Measurements from ENCODE around the gene SNU13. TPM values are rescaled to one million over a fixed set of nuclear protein-coding genes. Genes with fewer than 3 reads are reported as not detected.

SNU13 gene
- total RNA-seq, 1 experiment from 2014 or later: 203 TPM

DNA sequence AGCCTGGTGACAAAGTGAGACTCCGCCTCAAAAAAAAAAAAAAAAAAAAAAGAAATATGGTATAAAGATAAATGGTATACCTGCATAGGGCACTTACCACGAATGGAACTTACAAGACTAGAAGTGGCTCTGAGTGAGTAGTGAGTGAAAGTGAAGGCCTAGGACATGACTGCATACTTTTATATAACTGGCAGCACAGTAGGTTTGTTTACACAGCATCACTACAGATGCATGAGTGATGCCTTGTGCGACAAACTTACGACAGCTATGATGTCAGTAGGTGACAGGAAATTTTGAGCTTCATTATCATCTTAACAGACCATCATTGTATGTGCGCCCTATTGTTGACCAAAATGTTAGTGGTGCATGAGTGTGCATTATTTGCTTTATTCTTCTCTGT is 49.9 kb downstream of the SNU13 start:
- H3K14ac ChIP-seq (ENCODE audit: insufficient read depth, low read length): no peak overlapping the region
- no peak overlapping the region for H3K4me2 ChIP-seq (ENCODE audit: insufficient read depth, insufficient read length, low read length)
- no peak overlapping the region for H4K91ac ChIP-seq (ENCODE audit: insufficient read length, low read depth, low read length)
- no peak overlapping the region for H2BK15ac ChIP-seq (ENCODE audit: low read depth, low read length)
- no peak overlapping the region for H4K8ac ChIP-seq (replicated peaks; ENCODE audit: insufficient read length, low read depth, low read length)
- no peaks in the 10 kb centered on the region for H3K23me2 ChIP-seq (ENCODE audit: insufficient read length, low read depth, low read length, poor library complexity, severe bottlenecking)
- Mint-ChIP-seq H3K27me3 (ENCODE audit: low read depth) (no peaks in the 10 kb centered on the region), H3K36me3 (ENCODE audit: insufficient read depth in 1 of 3, low read depth in 3 of 3) (peaks cover 59 to 91% (median 83%) of the 10 kb centered on the region in 3 experiments), H3K9me3 (no peaks in the 10 kb centered on the region), H3K4me3 (no peak overlapping the region), H3K27ac (no peak overlapping the region), H3K4me1 (no peaks in the 10 kb centered on the region)
- no peak overlapping the region for H2BK120ac ChIP-seq (ENCODE audit: low read depth, low read length, poor library complexity, severe bottlenecking)
- H3T11ph ChIP-seq (ENCODE audit: low read length): no peak overlapping the region
- no CpG with 5 or more reads among the region's 5 CpGs for WGBS (ENCODE audit: extremely low coverage, insufficient read length, low lambda C conversion rate)
- no peak overlapping the region for H3K4ac ChIP-seq (ENCODE audit: low read depth, low read length)
- H3K79me2 ChIP-seq (ENCODE audit: insufficient read depth, low read length): peaks cover 3% of the 10 kb centered on the region; the same call in 1 of the 2 replicates
- H4K20me1 ChIP-seq (ENCODE audit: control insufficient read depth, insufficient read depth, insufficient read length): no peaks in the 10 kb centered on the region
- H2BK5ac ChIP-seq (ENCODE audit: insufficient read length, low read length): no peak overlapping the region
- H3K23ac ChIP-seq (ENCODE audit: insufficient read length, low read depth, low read length): no peak overlapping the region
- no peaks in the 10 kb centered on the region for H3K27me3 ChIP-seq (ENCODE audit: insufficient read depth, low read length)
- no peaks in the 10 kb centered on the region for H3K4me1 ChIP-seq (ENCODE audit: insufficient read depth, low read length)
- no peak overlapping the region for H3K27ac ChIP-seq (ENCODE audit: insufficient read length, low read depth, low read length)
- H3K79me1 ChIP-seq (ENCODE audit: insufficient read depth, low read depth, low read length, poor library complexity, severe bottlenecking): peaks cover 2% of the 10 kb centered on the region
- H3K9me3 ChIP-seq (ENCODE audit: control insufficient read depth, low read depth, low read length): no peaks in the 10 kb centered on the region
- DNase-seq: no peak
- no peak overlapping the region for H3K9ac ChIP-seq (ENCODE audit: extremely low read depth, insufficient read length, low read length)
- no peak overlapping the region for H2BK20ac ChIP-seq (ENCODE audit: low read depth, low read length, poor library complexity, severe bottlenecking)
- H4K5ac ChIP-seq (ENCODE audit: insufficient read length, low read depth, low read length): no peak overlapping the region
- no peak overlapping the region for H2AK5ac ChIP-seq (ENCODE audit: insufficient read length, low read length)
- no peak overlapping the region for H3K56ac ChIP-seq (ENCODE audit: insufficient read length, low read depth, low read length)
- TF ChIP-seq, protein P1, sequence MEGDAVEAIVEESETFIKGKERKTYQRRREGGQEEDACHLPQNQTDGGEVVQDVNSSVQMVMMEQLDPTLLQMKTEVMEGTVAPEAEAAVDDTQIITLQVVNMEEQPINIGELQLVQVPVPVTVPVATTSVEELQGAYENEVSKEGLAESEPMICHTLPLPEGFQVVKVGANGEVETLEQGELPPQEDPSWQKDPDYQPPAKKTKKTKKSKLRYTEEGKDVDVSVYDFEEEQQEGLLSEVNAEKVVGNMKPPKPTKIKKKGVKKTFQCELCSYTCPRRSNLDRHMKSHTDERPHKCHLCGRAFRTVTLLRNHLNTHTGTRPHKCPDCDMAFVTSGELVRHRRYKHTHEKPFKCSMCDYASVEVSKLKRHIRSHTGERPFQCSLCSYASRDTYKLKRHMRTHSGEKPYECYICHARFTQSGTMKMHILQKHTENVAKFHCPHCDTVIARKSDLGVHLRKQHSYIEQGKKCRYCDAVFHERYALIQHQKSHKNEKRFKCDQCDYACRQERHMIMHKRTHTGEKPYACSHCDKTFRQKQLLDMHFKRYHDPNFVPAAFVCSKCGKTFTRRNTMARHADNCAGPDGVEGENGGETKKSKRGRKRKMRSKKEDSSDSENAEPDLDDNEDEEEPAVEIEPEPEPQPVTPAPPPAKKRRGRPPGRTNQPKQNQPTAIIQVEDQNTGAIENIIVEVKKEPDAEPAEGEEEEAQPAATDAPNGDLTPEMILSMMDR (conservative IDR thresholded peaks at IDR 0.05): no peak
- no peak overlapping the region for H2AFZ ChIP-seq (ENCODE audit: low read length)
- no peak overlapping the region for H2BK12ac ChIP-seq (ENCODE audit: insufficient read length, low read depth, low read length)
- H3K18ac ChIP-seq (ENCODE audit: insufficient read length, low read depth, low read length): no peak overlapping the region

Measured in H9 (cell line).